GM12872 (cell line): Measurements from ENCODE around the gene PDCL3.

Experiments
- TF ChIP-seq, protein P1 (sequence below): IDR thresholded peaks from 3 replicates; pipeline ENCODE4 v1.5.1; 2011; ENCODE audit warnings: low read depth, mild to moderate bottlenecking, low read length, moderate library complexity; ENCODE audit not compliant: insufficient read depth

Gene PDCL3

GRCh38 chr2:100620481-100620880, 57.7 kb downstream of the PDCL3 start:
- TF ChIP-seq, protein P1, sequence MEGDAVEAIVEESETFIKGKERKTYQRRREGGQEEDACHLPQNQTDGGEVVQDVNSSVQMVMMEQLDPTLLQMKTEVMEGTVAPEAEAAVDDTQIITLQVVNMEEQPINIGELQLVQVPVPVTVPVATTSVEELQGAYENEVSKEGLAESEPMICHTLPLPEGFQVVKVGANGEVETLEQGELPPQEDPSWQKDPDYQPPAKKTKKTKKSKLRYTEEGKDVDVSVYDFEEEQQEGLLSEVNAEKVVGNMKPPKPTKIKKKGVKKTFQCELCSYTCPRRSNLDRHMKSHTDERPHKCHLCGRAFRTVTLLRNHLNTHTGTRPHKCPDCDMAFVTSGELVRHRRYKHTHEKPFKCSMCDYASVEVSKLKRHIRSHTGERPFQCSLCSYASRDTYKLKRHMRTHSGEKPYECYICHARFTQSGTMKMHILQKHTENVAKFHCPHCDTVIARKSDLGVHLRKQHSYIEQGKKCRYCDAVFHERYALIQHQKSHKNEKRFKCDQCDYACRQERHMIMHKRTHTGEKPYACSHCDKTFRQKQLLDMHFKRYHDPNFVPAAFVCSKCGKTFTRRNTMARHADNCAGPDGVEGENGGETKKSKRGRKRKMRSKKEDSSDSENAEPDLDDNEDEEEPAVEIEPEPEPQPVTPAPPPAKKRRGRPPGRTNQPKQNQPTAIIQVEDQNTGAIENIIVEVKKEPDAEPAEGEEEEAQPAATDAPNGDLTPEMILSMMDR: no peak

DNA sequence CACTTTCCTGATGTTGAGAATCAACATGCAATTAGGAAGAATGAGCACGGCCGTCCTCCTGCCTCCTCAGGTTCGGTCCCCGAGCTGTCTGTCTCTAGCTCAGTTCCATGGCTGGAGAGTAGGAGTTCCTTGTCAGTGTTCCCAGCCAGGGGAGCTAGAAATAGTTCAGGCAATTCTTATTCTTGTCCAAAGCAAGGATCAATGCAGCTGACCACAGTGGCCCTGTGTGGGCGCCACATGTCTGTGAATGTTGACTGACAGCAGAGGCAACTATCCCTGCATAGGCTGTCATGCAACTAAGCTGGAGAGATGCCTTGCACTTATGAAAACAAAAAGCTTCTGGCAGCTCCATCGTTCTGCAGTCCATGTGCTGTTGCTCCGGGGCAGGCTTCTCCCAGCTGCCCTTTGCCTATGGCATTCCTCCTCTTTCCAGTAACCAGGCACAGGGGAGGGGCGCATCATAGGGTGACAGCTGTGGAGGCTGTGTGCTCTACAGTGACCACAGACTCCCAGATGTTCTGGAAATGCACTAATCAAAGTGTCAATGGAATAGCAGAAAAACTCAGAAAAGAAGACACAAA, 58.7 kb downstream of the PDCL3 start:
- TF ChIP-seq, protein P1: no peak

DNA sequence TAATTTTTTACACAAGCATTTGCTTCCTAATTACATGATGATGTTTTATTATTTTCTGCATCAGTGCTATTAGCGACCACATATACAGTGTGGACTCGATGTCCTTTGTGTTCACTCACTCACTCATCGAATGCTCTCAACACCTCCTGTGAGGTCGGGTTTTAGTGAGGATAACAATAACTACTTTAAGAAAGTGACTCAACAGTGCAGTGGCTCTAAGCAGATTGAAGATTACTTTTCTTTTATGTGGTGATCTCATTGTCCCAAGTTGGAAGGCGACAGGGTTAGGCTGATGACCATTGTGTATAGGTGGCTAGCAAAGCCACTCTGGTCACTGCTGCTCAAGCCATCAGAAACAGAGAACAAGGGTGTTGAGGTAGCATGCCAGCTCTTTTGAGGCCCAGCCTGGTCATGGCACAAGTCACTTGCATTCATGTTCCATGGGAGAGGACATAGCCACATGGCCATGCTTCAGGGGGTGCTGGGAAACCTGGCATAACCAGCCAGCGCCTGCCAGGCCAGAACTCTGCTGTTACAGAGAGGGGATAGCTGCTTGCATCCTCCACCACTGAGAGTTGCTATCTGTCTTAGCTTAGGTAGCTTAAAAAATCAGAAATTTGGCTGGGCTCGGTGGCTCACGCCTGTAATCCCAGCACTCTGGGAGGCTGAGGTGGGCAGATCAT, 60.4 kb downstream of the PDCL3 start:
- TF ChIP-seq, protein P1: no peak

GRCh38 chr2:100623930-100624329, 61.1 kb downstream of the PDCL3 start:
- TF ChIP-seq, protein P1: no peak

- TF ChIP-seq, protein P1: no peak
Measured at GRCh38 chr2:100624536-100624935, 61.7 kb downstream of the PDCL3 start.

DNA sequence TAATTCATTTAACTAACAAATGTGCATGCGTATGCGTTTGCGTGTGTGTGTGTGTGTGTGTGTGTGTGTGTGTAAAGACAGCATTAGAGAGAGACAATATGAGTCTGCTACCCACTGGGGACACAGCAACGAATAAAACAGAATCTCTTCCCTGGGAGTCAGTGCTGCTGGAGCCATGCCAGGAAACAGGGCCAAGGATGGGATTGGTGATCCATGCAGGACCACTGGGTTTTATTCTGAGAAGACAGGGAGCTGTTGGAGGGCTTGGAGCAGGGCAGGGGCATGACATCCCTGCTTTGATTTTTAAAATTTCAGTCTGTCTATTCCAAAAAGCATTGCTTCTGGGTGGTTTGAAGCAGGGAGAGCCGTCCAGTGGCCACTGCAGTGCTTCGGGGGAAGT, 62.9 kb downstream of the PDCL3 start:
- TF ChIP-seq, protein P1: no peak
